Neural cell (in vitro differentiated cells): Measurements from ENCODE around the gene SF3B6.

Experiments
- POLR2AphosphoS5 ChIP-seq: IDR thresholded peaks from 2 replicates; pipeline ENCODE4 v1.6.1; 2012
- SMC3 ChIP-seq: fragments of 450-650 bp; conservative IDR thresholded peaks from 2 replicates; pipeline ENCODE4 v1.6.1; 2014; ENCODE audit warnings: antibody characterized with exemption, mild to moderate bottlenecking, moderate library complexity; ENCODE audit not compliant: poor library complexity
- TAF1 ChIP-seq: IDR thresholded peaks from 2 replicates; pipeline ENCODE4 v1.6.1; 2012; ENCODE audit warnings: low read depth
- TF ChIP-seq, protein P1 (sequence below): IDR thresholded peaks from 2 replicates; pipeline ENCODE4 v1.6.1; 2012; ENCODE audit warnings: borderline replicate concordance
- TF ChIP-seq, protein P2 (sequence below): fragments of 450-650 bp; IDR thresholded peaks from 2 replicates; pipeline ENCODE4 v1.5.1; 2014; ENCODE audit warnings: antibody characterized with exemption, mild to moderate bottlenecking, moderate library complexity; ENCODE audit not compliant: poor library complexity, severe bottlenecking

DNA sequence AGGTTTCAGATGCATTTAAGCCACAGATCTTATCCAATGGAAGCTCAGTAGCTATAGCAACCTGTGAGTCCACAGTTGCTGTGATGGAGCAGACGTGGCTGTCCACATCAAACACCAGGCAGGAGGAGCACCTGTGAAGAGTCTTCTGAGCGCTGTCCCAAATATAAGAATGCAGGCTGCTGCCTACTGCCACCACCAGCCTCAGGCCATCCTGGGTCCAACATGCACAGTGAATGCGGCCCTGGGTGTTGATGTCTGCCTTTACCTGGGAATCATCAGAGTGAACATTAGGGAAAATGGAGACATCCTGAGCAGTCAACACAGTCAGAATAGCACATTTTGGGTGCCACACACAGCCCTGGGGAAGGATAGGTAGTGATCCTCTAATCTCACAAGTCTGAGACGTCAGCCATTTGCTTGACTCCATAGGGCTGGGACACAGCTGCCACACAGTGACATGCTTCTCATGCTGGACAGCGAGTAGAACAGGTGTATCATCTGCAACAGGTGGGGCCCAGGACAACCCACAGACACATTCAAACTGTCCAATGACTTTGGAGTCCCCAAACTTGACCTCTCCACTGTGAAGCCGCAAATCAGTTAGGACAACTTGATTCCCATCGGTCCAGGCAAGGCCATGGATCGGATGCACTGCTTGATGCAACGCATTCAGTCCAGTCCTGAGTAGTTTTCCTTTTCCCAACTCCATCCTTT is 37.2 kb downstream of the SF3B6 start:
- TF ChIP-seq, protein P1, sequence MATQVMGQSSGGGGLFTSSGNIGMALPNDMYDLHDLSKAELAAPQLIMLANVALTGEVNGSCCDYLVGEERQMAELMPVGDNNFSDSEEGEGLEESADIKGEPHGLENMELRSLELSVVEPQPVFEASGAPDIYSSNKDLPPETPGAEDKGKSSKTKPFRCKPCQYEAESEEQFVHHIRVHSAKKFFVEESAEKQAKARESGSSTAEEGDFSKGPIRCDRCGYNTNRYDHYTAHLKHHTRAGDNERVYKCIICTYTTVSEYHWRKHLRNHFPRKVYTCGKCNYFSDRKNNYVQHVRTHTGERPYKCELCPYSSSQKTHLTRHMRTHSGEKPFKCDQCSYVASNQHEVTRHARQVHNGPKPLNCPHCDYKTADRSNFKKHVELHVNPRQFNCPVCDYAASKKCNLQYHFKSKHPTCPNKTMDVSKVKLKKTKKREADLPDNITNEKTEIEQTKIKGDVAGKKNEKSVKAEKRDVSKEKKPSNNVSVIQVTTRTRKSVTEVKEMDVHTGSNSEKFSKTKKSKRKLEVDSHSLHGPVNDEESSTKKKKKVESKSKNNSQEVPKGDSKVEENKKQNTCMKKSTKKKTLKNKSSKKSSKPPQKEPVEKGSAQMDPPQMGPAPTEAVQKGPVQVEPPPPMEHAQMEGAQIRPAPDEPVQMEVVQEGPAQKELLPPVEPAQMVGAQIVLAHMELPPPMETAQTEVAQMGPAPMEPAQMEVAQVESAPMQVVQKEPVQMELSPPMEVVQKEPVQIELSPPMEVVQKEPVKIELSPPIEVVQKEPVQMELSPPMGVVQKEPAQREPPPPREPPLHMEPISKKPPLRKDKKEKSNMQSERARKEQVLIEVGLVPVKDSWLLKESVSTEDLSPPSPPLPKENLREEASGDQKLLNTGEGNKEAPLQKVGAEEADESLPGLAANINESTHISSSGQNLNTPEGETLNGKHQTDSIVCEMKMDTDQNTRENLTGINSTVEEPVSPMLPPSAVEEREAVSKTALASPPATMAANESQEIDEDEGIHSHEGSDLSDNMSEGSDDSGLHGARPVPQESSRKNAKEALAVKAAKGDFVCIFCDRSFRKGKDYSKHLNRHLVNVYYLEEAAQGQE: no peak
- TF ChIP-seq SMC3 (no peak), TAF1 (no peak), POLR2AphosphoS5 (no peak)
- TF ChIP-seq, protein P2, sequence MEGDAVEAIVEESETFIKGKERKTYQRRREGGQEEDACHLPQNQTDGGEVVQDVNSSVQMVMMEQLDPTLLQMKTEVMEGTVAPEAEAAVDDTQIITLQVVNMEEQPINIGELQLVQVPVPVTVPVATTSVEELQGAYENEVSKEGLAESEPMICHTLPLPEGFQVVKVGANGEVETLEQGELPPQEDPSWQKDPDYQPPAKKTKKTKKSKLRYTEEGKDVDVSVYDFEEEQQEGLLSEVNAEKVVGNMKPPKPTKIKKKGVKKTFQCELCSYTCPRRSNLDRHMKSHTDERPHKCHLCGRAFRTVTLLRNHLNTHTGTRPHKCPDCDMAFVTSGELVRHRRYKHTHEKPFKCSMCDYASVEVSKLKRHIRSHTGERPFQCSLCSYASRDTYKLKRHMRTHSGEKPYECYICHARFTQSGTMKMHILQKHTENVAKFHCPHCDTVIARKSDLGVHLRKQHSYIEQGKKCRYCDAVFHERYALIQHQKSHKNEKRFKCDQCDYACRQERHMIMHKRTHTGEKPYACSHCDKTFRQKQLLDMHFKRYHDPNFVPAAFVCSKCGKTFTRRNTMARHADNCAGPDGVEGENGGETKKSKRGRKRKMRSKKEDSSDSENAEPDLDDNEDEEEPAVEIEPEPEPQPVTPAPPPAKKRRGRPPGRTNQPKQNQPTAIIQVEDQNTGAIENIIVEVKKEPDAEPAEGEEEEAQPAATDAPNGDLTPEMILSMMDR: no peak
